Measurements from ENCODE around the gene SMU1. TPM values are rescaled to one million over a fixed set of nuclear protein-coding genes. Genes with fewer than 3 reads are reported as not detected.

SMU1 gene
- total RNA-seq, 1 experiment from 2014 or later: 23.2 TPM

GRCh38 chr9:32991897-32992594 lies 84.4 kb downstream of the SMU1 start (continued):
- no peak for TF ChIP-seq E2F4 (CRISPR knock-in tag; IDR thresholded peaks at IDR 0.05; ENCODE audit: borderline replicate concordance, low read depth)
- no peak for TF ChIP-seq ZNF416 (CRISPR knock-in tag; IDR thresholded peaks at IDR 0.05)
- no peak for TF ChIP-seq PRRX2 (CRISPR knock-in tag; IDR thresholded peaks at IDR 0.05)
- no peak for TF ChIP-seq FOXJ3 (CRISPR knock-in tag; IDR thresholded peaks at IDR 0.05; ENCODE audit: borderline replicate concordance)
- TF ChIP-seq CREB1 (CRISPR knock-in tag; IDR thresholded peaks at IDR 0.05): no peak
- TF ChIP-seq ZMAT4 (CRISPR knock-in tag; IDR thresholded peaks at IDR 0.05): no peak
- no peak for TF ChIP-seq FOXK1 (CRISPR knock-in tag; IDR thresholded peaks at IDR 0.05)
- no peak for TF ChIP-seq E2F5 (CRISPR knock-in tag; IDR thresholded peaks at IDR 0.05)
- TF ChIP-seq SP1 (CRISPR knock-in tag; conservative IDR thresholded peaks at IDR 0.05): no peak
- no peak for TF ChIP-seq ATF1 (CRISPR knock-in tag; IDR thresholded peaks at IDR 0.05)
- TF ChIP-seq CBFB (CRISPR knock-in tag; IDR thresholded peaks at IDR 0.05; ENCODE audit: low read depth): no peak
- TF ChIP-seq ZNF396 (CRISPR knock-in tag; IDR thresholded peaks at IDR 0.05; ENCODE audit: borderline replicate concordance): no peak
- no peak for TF ChIP-seq MAX (CRISPR knock-in tag; IDR thresholded peaks at IDR 0.05)
- no peak for TF ChIP-seq RELA (CRISPR knock-in tag; IDR thresholded peaks at IDR 0.05; ENCODE audit: borderline replicate concordance)

Other genes with a start within 250 kb of the SMU1 start
- 36.7 to 40.0 TPM (median 39.0 TPM) in 3 replicates for gene APTX, start 75.0 kb downstream of the SMU1 start, total RNA-seq (2021)
- 74.5 to 96.5 TPM (median 95.6 TPM) in 3 replicates for gene DNAJA1, start 51.4 kb downstream of the SMU1 start, total RNA-seq (2021)
- gene B4GALT1, start 90.7 kb upstream of the SMU1 start, total RNA-seq (2021): 19.1 to 20.2 TPM (median 19.8 TPM) in 3 replicates
- not detected in 3 replicates for gene SPINK4, start 163.5 kb upstream of the SMU1 start, total RNA-seq (2021)
- gene BAG1, start 188.0 kb upstream of the SMU1 start, total RNA-seq (2021): 44.7 to 52.9 TPM (median 48.2 TPM) in 3 replicates
- 46.2 to 50.6 TPM (median 46.9 TPM) in 3 replicates for gene CHMP5, start 188.4 kb upstream of the SMU1 start, total RNA-seq (2021)
- gene NFX1, start 213.8 kb upstream of the SMU1 start, total RNA-seq (2021): 25.4 to 30.9 TPM (median 26.5 TPM) in 3 replicates

Measured in WTC11 (cell line).